Immature natural killer cell (primary cell): ENCODE results near the gene CD86. TPM values are rescaled to one million over a fixed set of nuclear protein-coding genes. Genes with fewer than 3 reads are reported as not detected.
"Not testable (repeated sequence)": the region's sequence is repeated elsewhere in the genome, so short reads cannot be mapped to it uniquely, and the experiment has no call there.

Experiments
- DNase-seq, 3 donors: peaks; one replicate each; pipeline ENCODE4 v3.0.0; 2022; ENCODE audit warnings: mixed read lengths in 1 of 3
- H3K27ac Mint-ChIP-seq, 6 donors: one replicate each; pipeline ENCODE4 v1.8.0; 2020; ENCODE audit warnings: mixed read lengths in 6 of 6, mild to moderate bottlenecking in 5 of 6, inconsistent platforms in 4 of 6, moderate library complexity in 3 of 6
- H3K27me3 Mint-ChIP-seq, 3 donors: one replicate each; pipeline ENCODE4 v1.8.0; 2020 to 2021; ENCODE audit warnings: low read depth in 3 of 3, mild to moderate bottlenecking in 3 of 3, mixed read lengths in 3 of 3, moderate library complexity in 3 of 3, inconsistent platforms in 1 of 3
- H3K36me3 Mint-ChIP-seq, 3 donors: one replicate each; pipeline ENCODE4 v1.8.0; 2020; ENCODE audit warnings: mixed read lengths in 3 of 3, inconsistent platforms in 2 of 3, mild to moderate bottlenecking in 2 of 3
- H3K4me1 Mint-ChIP-seq, 2 donors: one replicate each; pipeline ENCODE4 v1.8.0; 2020; ENCODE audit warnings: inconsistent platforms in 2 of 2, mild to moderate bottlenecking in 2 of 2, mixed read lengths in 2 of 2, moderate library complexity in 1 of 2
- H3K4me3 Mint-ChIP-seq, 5 donors: one replicate each; pipeline ENCODE4 v1.8.0; 2020; ENCODE audit warnings: mild to moderate bottlenecking in 5 of 5, mixed read lengths in 5 of 5, inconsistent platforms in 3 of 5, moderate library complexity in 3 of 5
- H3K9me3 Mint-ChIP-seq, 6 donors: one replicate each; pipeline ENCODE4 v1.8.0; 2020; ENCODE audit warnings: mild to moderate bottlenecking in 6 of 6, mixed read lengths in 6 of 6, inconsistent platforms in 4 of 6, moderate library complexity in 3 of 6
- polyA plus RNA-seq, 3 donors: library from polyadenylated mRNA; unstranded; fragments of 300-500 nt; fragmentation: Illumina TruSeq; gene quantifications; one replicate each; pipeline ENCODE4 v1.2.3, GENCODE V29; 2021

CD86 gene
- polyA plus RNA-seq, 3 donors from 2014 or later = 1.1 to 7.4 (median 6.2) TPM

DNA sequence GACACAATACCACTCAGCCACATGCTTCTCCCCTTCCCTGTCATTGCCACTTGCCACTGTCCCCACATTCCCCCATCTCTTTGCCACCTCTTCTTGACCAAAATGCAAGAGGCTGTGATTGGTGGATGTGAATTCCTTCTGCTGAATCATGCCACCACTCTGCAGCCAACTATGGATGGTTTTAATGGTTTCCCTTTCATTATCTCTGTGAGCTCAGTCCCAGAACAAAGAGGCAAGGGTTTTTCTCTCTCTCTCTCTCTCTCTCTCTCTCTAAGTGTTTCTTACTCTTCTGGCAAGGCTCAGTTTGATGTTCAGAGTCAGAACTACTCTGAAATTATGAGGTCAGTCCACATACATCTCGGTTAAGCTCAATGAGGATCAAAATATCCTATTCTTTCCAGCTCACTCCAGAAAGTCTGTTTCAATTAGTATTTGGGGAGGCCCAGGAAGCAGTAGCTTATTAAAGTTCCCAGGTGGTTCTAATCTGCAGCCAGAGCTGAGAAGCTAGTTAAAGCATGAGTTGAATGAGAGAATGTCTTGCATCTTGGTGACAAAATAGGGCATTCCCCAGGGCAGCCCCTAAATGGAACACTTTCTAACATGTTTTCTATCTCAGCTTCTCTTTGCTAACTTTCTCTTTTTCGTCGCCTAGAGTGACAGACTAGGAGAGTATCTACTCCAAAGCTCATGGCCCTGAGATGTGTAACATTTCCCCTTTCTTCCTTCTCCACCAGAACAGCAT is 24.6 kb upstream of the CD86 start:
- Mint-ChIP-seq H3K27ac (peak overlapping the region in 1 of 6 donors; percentile 29), H3K4me1 (no peaks in the 10 kb centered on the region), H3K36me3 (no peaks in the 10 kb centered on the region), H3K9me3 (peaks cover 0 to 19% (median 3%) of the 10 kb centered on the region in 6 donors), H3K27me3 (no peaks in the 10 kb centered on the region), H3K4me3 (no peak overlapping the region)
- peak in 1 of 3 donors; percentile 14 for DNase-seq

GRCh38 chr3:122031123-122031468 is 24.1 kb upstream of the CD86 start:
- no peak for DNase-seq
- peaks cover 0 to 25% (median 8%) of the 10 kb centered on the region in 6 donors for H3K9me3 Mint-ChIP-seq
- no peak overlapping the region for H3K4me3 Mint-ChIP-seq
- H3K27ac Mint-ChIP-seq = no peak overlapping the region
- no peaks in the 10 kb centered on the region for H3K4me1 Mint-ChIP-seq
- H3K36me3 Mint-ChIP-seq = peaks cover 0 to 3% (median 0%) of the 10 kb centered on the region in 3 donors
- no peaks in the 10 kb centered on the region for H3K27me3 Mint-ChIP-seq

DNA sequence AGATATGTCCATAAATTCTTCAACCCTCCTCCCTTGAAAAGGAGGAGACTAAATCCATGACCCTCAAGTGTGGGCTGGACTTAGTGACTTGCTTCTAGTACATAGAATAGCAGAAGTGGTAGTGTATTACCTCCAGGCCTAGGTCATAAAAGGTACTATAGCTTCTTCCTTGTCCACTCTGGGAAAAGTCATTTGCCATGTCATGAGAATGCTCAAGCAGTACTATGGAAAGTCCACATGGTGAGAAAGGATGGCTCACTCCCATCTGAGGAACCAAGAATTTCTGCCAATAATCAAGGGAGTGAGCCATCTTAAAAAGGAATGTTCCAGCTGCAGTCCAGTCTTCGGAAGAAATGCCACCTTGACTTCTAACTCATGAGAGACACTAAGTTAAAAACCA is 22.6 kb upstream of the CD86 start:
- H3K27me3 Mint-ChIP-seq = no peaks in the 10 kb centered on the region
- H3K9me3 Mint-ChIP-seq = peaks cover 2 to 32% (median 14%) of the 10 kb centered on the region in 6 donors
- H3K4me1 Mint-ChIP-seq = no peaks in the 10 kb centered on the region
- peaks cover 0 to 3% (median 0%) of the 10 kb centered on the region in 3 donors for H3K36me3 Mint-ChIP-seq
- H3K27ac Mint-ChIP-seq = no peak overlapping the region
- no peak for DNase-seq
- H3K4me3 Mint-ChIP-seq = no peak overlapping the region

GRCh38 chr3:122033023-122033422 is 22.1 kb upstream of the CD86 start:
- no peak for DNase-seq
- Mint-ChIP-seq H3K9me3 (peaks cover 5 to 37% (median 18%) of the 10 kb centered on the region in 6 donors), H3K4me1 (no peaks in the 10 kb centered on the region), H3K27ac (no peak overlapping the region), H3K27me3 (no peaks in the 10 kb centered on the region), H3K4me3 (no peak overlapping the region), H3K36me3 (peaks cover 0 to 3% (median 0%) of the 10 kb centered on the region in 3 donors)

DNA sequence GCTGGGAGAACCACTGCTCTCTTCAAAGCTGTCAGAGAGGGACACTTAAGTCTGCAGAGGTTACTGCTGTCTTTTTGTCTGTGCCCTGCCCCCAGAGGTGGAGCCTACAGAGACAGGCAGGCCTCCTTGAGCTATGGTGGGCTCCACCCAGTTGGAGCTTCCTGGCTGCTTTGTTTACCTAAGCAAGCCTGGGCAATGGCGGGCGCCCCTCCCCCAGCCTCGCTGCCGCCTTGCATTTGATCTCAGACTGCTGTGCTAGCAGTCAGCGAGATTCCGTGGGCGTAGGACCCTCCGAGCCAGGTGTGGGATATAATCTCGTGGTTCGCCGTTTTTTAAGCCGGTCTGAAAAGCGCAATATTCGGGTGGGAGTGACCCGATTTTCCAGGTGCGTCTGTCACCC is 7.9 kb upstream of the CD86 start:
- not testable (repeated sequence) for H3K4me1 Mint-ChIP-seq, H3K4me3 Mint-ChIP-seq

GRCh38 chr3:122047773-122048172 is 7.4 kb upstream of the CD86 start:
- H3K9me3 Mint-ChIP-seq, H3K36me3 Mint-ChIP-seq, H3K4me1 Mint-ChIP-seq: not testable (repeated sequence)

More for the DNA sequence above, 7.9 kb upstream of the CD86 start:
- not testable (repeated sequence) for H3K27me3 Mint-ChIP-seq, H3K9me3 Mint-ChIP-seq, H3K27ac Mint-ChIP-seq, H3K36me3 Mint-ChIP-seq, DNase-seq

GRCh38 chr3:122052968-122053367 is 2.2 kb upstream of the CD86 start:
- Mint-ChIP-seq H3K9me3 (peaks cover 0 to 8% (median 4%) of the 10 kb centered on the region in 6 donors), H3K27me3 (peaks cover 2 to 6% (median 4%) of the 10 kb centered on the region in 3 donors), H3K36me3 (no peaks in the 10 kb centered on the region), H3K27ac (no peak overlapping the region), H3K4me3 (no peak overlapping the region), H3K4me1 (no peaks in the 10 kb centered on the region)
- no peak for DNase-seq

More at GRCh38 chr3:122047773-122048172, 7.4 kb upstream of the CD86 start:
- H3K27ac Mint-ChIP-seq, H3K4me3 Mint-ChIP-seq, H3K27me3 Mint-ChIP-seq, DNase-seq: not testable (repeated sequence)

GRCh38 chr3:122057671-122058070 is 2.5 kb downstream of the CD86 start:
- peaks cover 0 to 6% (median under 1%) of the 10 kb centered on the region in 6 donors for H3K9me3 Mint-ChIP-seq
- no peak for DNase-seq
- H3K36me3 Mint-ChIP-seq = peaks cover 0 to 3% (median 0%) of the 10 kb centered on the region in 3 donors
- no peak overlapping the region for H3K4me3 Mint-ChIP-seq
- H3K4me1 Mint-ChIP-seq = no peaks in the 10 kb centered on the region
- H3K27me3 Mint-ChIP-seq = peaks cover 4 to 6% (median 4%) of the 10 kb centered on the region in 3 donors
- H3K27ac Mint-ChIP-seq = no peak overlapping the region

DNA sequence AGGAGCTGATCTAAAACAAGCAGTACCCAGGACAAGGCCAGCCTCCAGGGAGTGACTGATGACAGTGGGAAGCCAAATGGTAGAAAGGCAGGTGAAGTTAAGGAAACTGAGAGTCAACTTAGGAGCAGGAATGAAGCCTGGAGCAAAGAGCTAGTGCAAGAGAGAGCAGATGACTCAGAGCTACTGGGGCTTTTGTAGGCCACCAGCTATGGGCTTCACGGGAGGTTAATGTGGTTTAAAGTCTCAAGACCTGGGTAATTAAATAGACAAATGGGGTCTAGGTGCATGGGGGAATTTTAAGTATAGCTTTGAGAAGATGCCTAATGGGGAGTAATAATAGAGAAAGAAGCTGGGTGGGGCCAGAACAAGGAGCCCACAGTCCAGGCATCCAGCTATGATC is 3.1 kb downstream of the CD86 start:
- Mint-ChIP-seq H3K4me1 (no peaks in the 10 kb centered on the region), H3K9me3 (peaks cover 0 to 6% (median under 1%) of the 10 kb centered on the region in 6 donors)

GRCh38 chr3:122060040-122060698 is 5.0 kb downstream of the CD86 start:
- DNase-seq = no peak
- Mint-ChIP-seq H3K27me3 (peaks cover 2 to 4% (median 4%) of the 10 kb centered on the region in 3 donors), H3K4me3 (no peak overlapping the region), H3K27ac (no peak overlapping the region), H3K4me1 (peaks cover 0 to 2% of the 10 kb centered on the region in 2 donors), H3K36me3 (peaks cover 0 to 3% (median 0%) of the 10 kb centered on the region in 3 donors), H3K9me3 (peaks cover 0 to 6% (median under 1%) of the 10 kb centered on the region in 6 donors)

More for the DNA sequence above, 3.1 kb downstream of the CD86 start:
- Mint-ChIP-seq H3K4me3 (no peak overlapping the region), H3K27me3 (peaks cover 0 to 6% (median 4%) of the 10 kb centered on the region in 3 donors), H3K27ac (no peak overlapping the region), H3K36me3 (peaks cover 0 to 3% (median 0%) of the 10 kb centered on the region in 3 donors)
- DNase-seq = no peak

DNA sequence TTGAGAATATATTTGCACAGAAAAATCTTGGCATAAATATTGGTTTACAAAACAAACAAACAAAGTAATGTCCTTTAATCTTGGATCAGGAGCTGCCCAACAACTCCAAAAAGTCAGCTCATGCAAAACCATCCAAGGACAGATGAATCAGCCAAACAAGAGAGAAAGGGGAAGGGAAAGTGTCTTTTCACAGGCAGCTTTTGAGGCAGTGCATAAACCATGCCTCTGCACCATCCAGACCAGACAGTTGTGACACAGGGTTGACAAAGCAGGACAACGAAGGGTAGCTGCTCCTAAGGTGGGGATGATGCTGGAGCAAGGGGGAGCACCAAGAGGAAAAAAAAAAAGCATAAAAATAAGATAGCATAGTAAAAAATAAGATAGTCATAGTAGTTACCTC is 8.7 kb downstream of the CD86 start:
- H3K4me1 Mint-ChIP-seq = peaks cover 0 to 2% of the 10 kb centered on the region in 2 donors
- H3K27ac Mint-ChIP-seq = no peak overlapping the region
- peaks cover 0 to 3% (median 0%) of the 10 kb centered on the region in 3 donors for H3K36me3 Mint-ChIP-seq
- DNase-seq = no peak
- peaks cover 0 to 2% (median 2%) of the 10 kb centered on the region in 3 donors for H3K27me3 Mint-ChIP-seq
- H3K4me3 Mint-ChIP-seq = no peak overlapping the region
- H3K9me3 Mint-ChIP-seq = peaks cover 0 to 3% (median 0%) of the 10 kb centered on the region in 6 donors

GRCh38 chr3:122064326-122064725 is 9.2 kb downstream of the CD86 start:
- H3K27me3 Mint-ChIP-seq = peaks cover 0 to 2% (median 2%) of the 10 kb centered on the region in 3 donors
- no peaks in the 10 kb centered on the region for H3K36me3 Mint-ChIP-seq
- H3K4me3 Mint-ChIP-seq = no peak overlapping the region
- peaks cover 0 to 2% of the 10 kb centered on the region in 2 donors for H3K4me1 Mint-ChIP-seq
- no peak for DNase-seq
- H3K9me3 Mint-ChIP-seq = peaks cover 0 to 2% (median 0%) of the 10 kb centered on the region in 6 donors
- H3K27ac Mint-ChIP-seq = no peak overlapping the region

GRCh38 chr3:122066331-122067213 is 11.4 kb downstream of the CD86 start:
- Mint-ChIP-seq H3K27me3 (peaks cover 0 to 2% (median 0%) of the 10 kb centered on the region in 3 donors), H3K36me3 (no peaks in the 10 kb centered on the region), H3K4me3 (peak overlapping the region in 1 of 5 donors; percentile 23), H3K9me3 (peaks cover 0 to under 1% (median 0%) of the 10 kb centered on the region in 6 donors), H3K27ac (peak overlapping the region in 1 of 6 donors; percentile 5), H3K4me1 (peaks cover 0 to 2% of the 10 kb centered on the region in 2 donors)
- DNase-seq = no peak
